GM19372 (cell line): ENCODE measurements around the gene TFF2.

Source experiments
- ATAC-seq: cut with Tn5 transposase; IDR thresholded peaks from one replicate; pipeline ENCODE4 v1.9.1; 2021; ENCODE audit warnings: mild to moderate bottlenecking, low read depth, moderate library complexity; ENCODE audit not compliant: unreplicated experiment

The TFF2 gene

GRCh38 chr21:42350927-42351426 lies at the start of gene TFF2:
TFF2 (minus strand) TSS chr21:42350994; CDS start chr21:42350957, 37 bp downstream.
- ATAC-seq, result no peak

DNA sequence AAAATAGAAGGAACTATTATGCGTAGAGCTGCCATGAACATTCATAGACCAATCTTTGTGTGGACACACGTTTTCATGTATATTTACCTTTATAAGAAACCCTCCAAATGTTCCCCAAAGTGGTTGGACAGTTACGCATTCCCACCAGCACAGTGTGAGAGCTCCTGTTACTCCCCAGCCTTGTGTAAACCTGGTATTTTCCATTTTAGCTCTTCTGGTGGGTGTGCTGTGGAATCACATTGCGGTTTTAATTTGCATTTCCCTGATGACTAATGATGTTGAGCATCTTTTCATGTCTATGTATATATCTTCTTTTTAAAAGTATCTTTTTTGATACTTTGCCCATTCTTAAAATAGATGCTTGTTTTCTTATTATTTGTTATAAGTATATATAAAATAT lies 49.7 kb upstream of the TFF2 start:
- no peak for ATAC-seq

DNA sequence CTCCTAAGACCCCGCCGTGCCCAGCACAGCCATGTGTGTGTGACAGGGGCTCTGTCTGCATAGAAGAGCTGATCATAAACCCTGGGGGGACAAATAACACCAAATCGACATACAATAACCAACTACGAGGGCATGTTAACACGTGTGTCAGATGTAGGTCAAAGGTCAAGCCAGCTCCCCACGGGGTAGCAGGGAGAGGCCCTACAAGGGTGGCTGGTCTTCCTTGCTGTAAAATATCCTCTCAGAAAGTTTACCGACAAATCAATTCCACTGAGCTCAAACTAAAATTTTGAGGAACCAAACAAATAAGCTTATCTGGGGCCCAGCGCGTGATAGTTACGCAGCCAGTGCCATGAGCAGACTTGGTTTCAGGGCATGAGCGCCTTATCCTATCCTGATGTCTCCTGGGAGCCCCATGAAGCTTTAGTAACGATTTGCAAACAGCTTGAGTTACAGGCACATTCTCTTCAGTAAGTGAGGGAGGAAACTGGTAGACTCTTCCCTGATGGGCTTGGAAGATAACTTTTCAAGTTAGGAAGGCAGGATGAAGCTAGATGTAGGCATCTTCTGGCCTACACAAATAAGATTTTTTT lies 47.7 kb upstream of the TFF2 start:
- no peak for ATAC-seq

DNA sequence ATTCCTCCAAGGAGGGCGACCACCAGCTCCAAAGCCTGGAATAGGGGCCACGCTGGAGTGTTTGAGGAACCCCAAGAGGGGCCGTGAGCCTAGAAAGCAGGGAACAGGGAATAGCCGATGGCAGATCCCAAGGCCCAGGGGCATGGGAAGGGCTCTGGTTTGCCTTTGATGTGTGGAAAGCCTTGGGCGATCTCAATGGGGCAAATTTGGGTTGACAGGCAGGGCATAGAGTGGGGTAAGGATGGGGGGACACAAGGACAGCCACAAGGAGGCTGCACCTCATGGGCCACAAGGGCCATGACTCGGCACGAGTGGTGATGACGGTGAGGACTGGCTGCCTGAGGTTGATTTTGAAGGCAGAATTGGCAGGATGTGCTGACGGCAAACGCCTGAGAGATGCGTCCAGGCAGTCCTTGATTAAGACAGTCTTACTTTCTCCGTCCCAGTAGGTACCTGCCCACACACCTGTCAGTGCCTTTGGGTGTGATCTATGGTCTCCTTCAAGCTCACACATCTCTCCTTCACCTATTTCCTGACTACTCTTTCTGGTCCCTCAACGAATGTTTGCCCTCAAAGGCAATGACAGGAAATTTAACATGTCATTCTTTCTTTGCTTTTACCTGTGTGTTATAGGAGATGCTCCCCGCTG lies 47.1 kb upstream of the TFF2 start:
- ATAC-seq, result no peak

DNA sequence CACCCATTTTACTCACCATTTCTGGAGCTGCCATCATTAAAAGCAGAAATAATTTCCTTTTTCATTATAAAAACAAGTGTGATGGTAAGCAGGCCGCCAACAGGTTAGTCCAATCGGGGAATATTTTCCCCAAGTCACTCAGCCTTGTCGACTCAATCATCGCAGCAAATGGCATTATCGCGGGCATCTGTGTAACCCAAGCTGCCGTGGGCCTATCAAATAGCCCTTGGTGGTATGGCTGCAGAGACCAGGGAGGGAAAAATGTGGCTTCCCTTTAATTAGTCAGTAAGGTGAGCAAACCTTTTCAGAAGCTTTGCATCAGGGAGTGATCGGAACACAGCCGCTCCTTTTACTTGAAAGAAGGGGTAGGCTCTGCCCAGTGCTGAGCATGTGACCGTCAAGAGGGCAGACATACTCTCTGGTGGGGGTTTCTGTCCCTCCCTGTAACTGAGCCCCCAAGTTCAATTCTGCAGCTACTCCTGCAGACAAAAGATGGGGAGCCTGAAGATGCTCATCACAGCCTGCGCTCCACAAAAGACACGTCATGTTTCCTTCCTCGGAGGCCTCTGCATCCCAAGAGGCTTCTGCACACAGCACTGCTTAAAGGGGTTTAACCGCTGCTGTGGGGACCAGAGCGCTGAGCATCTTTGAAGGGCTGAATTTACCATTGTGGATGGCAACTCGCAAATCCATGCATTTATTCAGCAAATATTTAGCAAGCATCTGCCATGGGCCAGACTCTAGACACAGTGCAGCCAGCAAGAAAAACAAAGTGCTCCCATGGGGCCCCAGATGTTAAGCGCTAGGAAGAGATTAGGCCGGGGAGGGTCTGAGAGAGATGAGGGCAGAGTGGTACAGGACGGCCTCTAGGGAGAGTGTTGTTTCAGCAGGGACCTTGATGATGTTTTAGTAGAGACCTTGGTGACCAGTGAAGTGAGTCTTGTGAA lies 46.3 kb upstream of the TFF2 start:
- no peak for ATAC-seq

DNA sequence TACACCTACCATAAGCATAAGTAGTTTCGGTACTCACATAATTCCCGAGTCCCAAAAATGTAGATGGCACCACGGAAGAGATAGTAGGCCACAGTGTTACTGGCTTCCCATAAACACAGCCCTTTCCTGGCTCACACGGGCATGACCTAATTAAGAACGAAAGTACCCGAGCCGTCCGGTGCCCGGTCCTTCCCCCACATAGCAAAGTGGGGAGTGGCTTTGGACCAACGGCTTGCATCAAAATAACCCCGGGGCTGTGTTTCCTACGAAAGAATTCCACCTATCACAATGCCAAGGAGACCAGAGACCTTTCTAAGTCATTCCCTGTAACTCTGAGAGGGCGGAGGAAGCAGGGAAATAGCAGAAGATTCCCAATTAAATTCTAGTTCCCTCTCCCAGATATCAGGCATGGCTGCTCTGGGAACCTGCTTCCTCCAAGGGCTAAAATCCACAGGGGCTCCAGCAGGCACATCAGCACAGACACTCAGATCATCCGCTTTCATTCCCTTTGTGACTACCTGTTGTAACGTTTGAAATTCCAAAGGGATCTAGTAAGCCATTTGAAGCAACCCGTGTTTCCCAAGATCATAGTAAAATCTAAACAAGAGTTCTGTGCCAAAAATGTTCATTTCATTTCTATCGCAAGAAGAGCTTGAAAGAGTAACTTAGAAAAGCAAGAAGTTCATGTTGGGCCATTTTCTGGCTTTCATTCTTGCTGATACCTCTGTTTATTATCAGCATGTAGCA lies 45.3 kb upstream of the TFF2 start, which contains the start of gene TMPRSS3:
Gene TMPRSS3 (minus strand): TSS at position 148 of the 747 bp plus-strand sequence. CDS start 635 bp downstream, outside the sequence.
- ATAC-seq, result no peak

DNA sequence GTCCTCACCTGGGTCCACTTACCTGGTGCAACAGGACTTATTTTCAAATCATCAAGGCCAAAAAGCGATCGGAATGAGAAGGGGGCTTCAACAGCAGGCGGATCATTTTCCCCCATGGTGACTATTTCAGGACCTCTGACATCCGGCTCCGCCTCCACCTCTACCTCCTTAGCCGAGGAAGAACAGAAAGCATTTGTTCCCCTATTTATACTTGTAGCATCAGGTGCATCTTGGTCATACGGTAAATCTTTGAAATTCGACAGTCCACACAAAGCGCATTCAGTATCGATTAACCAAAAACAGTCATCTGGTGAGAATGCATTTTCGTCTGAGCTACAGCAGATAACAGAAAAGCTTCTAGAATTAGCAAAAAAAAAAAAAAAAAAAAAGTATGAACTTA lies 44.5 kb upstream of the TFF2 start:
- no peak for ATAC-seq

GRCh38 chr21:42393443-42393950 lies 42.7 kb upstream of the TFF2 start:
- ATAC-seq, result no peak

DNA sequence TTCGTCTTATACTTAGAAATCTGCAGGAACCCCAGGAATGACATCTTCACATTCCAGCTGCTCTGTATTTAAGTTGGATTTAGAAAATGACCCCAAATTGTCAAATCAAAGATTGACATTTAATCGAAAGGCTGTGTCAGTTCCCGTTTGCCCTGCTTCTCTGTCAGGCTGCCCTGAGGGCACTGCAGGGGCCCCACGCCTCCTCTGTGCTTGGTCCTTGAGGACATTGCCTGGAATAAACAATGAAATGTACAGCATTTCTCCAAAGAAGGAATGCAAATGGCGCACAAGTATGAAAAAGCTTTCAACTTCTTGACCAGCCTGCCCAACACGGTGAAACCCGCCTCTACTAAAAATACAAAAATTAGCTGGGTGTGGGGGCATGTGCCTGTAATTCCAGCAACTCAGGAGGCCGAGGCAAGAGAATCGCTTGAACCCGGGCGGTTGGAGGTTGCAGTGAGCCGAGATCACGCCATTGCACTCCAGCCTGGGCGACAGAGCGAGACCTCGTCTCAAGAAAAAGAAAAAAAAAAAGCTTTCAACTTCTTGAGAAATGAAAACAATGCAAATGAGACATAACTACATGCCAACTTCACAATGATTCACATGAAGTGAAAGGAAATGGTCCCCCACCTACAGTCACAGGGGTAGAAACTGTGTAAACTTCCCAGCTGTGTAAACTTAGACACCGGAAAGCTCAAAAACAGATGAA lies 42.1 kb upstream of the TFF2 start:
- peak; percentile 72 for ATAC-seq

- no peak for ATAC-seq
Observed at GRCh38 chr21:42391297-42391696, 40.5 kb upstream of the TFF2 start.

DNA sequence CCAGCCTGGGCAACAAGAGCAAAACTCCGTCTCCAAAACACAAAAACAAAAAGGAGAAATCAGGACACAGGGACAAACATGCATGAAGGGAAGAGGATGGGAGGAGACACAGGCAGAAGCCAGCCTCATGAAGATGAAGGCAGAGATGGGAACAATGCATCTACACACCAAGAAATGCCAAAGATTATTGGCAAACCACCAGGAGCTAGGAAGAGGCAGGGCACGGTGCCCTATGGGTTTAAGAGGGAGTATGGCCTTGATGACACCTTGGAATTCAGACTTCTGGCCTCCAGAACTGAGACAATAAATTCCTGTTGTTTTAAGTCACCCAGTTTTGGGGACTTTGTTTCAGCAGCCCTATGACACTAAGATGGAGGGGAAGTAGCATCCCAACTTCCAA lies 39.9 kb upstream of the TFF2 start:
- no peak for ATAC-seq

DNA sequence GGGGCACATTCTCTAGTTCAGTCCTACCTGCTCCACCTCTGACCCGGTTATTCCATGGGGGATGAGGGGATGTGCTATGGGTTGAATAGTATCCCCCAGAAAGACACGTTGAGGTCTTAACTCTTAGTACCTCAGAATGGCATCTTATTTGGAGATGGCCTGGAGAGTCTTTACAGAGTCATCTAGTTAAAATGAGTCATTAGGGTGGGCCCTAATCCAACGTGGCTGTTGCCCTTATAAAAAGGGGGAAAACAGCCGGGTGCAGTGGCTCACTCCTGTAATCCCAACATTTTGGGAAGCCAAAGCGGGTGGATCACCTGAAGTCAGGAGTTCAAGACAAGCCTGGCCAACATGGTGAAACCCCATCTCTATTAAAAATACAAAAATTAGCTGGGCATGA lies 39.4 kb upstream of the TFF2 start:
- ATAC-seq, result no peak

DNA sequence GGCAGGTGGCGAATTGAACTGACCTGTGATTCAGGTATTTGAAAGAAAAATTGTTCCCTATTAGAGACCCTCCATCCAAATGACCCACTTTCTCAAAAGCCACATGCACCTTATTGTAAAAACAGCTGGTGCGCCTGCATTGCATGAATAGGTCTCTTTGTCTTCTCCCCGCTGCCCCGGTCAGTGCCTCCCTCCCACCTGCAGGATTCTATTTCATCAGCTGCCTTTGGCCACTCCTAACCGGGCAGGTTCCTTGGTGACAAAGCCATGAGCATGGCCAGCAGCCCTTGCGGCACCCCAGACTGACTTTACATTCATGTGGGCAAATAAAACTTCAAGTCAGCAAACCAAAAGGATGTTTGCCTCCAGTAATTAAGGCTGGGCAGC lies 38.6 kb upstream of the TFF2 start:
- no peak for ATAC-seq

GRCh38 chr21:42388740-42389448 lies 38.1 kb upstream of the TFF2 start:
- no peak for ATAC-seq

DNA sequence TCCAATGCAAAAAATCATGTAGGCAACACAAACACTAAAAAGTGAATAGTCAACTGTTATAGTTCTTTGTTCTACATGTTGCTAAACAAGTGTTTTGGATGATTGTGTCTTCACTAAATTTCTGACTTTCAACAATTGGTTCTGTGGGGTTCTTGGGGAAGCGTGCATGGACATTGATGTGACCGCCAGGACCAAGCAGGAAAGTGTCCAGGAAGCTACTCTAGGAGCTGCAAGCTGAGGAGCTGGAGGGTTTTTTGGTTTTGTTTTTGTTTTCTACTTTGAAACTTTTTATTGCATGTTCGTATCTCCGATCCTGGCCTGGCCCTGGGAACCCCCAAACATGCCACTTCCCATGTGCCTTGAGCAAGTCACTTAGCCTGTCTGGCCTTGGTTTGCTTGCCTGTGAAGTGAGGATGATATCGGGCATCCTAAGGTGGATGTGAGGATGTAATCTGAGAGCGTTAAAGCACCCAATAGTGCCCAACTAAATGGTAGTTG lies 37.1 kb upstream of the TFF2 start:
- ATAC-seq, result no peak

DNA sequence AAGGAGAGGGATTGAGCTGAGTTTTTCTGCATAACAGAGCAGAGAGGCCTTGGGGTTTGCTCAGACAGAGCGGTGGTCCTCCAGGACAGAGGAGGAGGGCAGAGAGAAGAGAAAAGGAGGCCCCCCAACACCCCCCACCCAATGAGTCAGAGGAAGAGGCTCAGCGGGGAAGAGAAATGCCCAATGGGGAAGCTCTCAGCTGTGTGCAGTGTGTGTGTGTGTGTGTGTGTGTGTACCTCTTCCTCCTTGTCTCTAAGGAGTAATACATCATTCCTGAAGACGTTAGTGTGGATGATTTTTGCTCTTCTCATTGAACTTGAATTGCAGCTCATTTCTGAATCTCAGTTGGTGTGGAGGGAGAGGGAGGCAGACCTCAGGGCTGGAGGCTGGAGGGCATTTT lies 36.4 kb upstream of the TFF2 start:
- no peak for ATAC-seq

- no peak for ATAC-seq
Observed at GRCh38 chr21:42386034-42386591, 35.3 kb upstream of the TFF2 start.

GRCh38 chr21:42385619-42386018 lies 34.8 kb upstream of the TFF2 start:
- ATAC-seq, result no peak

GRCh38 chr21:42384989-42385388 lies 34.2 kb upstream of the TFF2 start:
- ATAC-seq, result no peak
